OCI-LY1 (cell line): ENCODE data around the gene CDA.

Experiments
- H2AFZ ChIP-seq: fragments of 200-600 bp; sonication (generic), shearing (Covaris generic); 2 replicates; pipeline ENCODE4 v1.6.0; 2014; ENCODE audit warnings: antibody characterized with exemption, mild to moderate bottlenecking, low read length
- H3F3A ChIP-seq: fragments of 200-600 bp; sonication (generic), shearing (Covaris generic); 2 replicates; pipeline ENCODE4 v1.6.0; 2014; ENCODE audit warnings: mild to moderate bottlenecking, antibody characterized with exemption, low read length, moderate library complexity; ENCODE audit not compliant: insufficient read depth
- H3K27ac ChIP-seq: fragments of 200-600 bp; sonication (generic); 2 replicates; pipeline ENCODE4 v1.5.1; 2014; ENCODE audit warnings: low read length, mixed run types, mild to moderate bottlenecking, low read depth; ENCODE audit not compliant: poor library complexity, severe bottlenecking
- H3K27me3 ChIP-seq: fragments of 200-600 bp; sonication (generic); 2 replicates; pipeline ENCODE4 v1.6.0; 2014; ENCODE audit warnings: antibody characterized with exemption, mild to moderate bottlenecking, low read length, moderate library complexity; ENCODE audit not compliant: insufficient read depth
- H3K36me3 ChIP-seq: fragments of 200-600 bp; sonication (generic); 2 replicates; pipeline ENCODE4 v1.6.1; 2014; ENCODE audit warnings: mild to moderate bottlenecking, antibody characterized with exemption, low read length, moderate library complexity, mixed read lengths; ENCODE audit not compliant: insufficient read depth
- H3K4me1 ChIP-seq: fragments of 200-600 bp; sonication (generic); 2 replicates; pipeline ENCODE4 v1.5.1; 2014; ENCODE audit warnings: mild to moderate bottlenecking, low read length, moderate library complexity; ENCODE audit not compliant: insufficient read depth, severe bottlenecking
- H3K4me2 ChIP-seq: fragments of 200-600 bp; sonication (generic), shearing (Covaris generic); 2 replicates; pipeline ENCODE4 v1.6.1; 2014; ENCODE audit warnings: low read length
- H3K4me3 ChIP-seq: fragments of 200-600 bp; sonication (generic); 2 replicates; pipeline ENCODE4 v1.5.1; 2014; ENCODE audit warnings: low read length, low read depth, mild to moderate bottlenecking, mixed read lengths; ENCODE audit not compliant: poor library complexity, severe bottlenecking
- H3K79me2 ChIP-seq: fragments of 200-600 bp; shearing (Covaris generic); 2 replicates; pipeline ENCODE4 v1.6.1; 2016; ENCODE audit warnings: mixed run types, low read length, mixed read lengths; ENCODE audit not compliant: insufficient read depth
- H3K9ac ChIP-seq: fragments of 200-600 bp; sonication (generic), shearing (Covaris generic); 2 replicates; pipeline ENCODE4 v1.6.1; 2014; ENCODE audit warnings: mild to moderate bottlenecking, low read length, mixed read lengths
- H3K9me2 ChIP-seq: fragments of 200-600 bp; sonication (generic), shearing (Covaris generic); 2 replicates; pipeline ENCODE4 v1.6.1; 2014; ENCODE audit warnings: low read depth, mild to moderate bottlenecking, low read length, mixed read lengths
- H3K9me3 ChIP-seq: fragments of 200-600 bp; shearing (Covaris generic); 2 replicates; pipeline ENCODE4 v1.6.1; 2014; ENCODE audit warnings: low read length, mixed read lengths
- H4K20me1 ChIP-seq: fragments of 200-600 bp; sonication (generic), shearing (Covaris generic); 2 replicates; pipeline ENCODE4 v1.6.0; 2016; ENCODE audit warnings: mild to moderate bottlenecking, low read length; ENCODE audit not compliant: insufficient read depth
- EZH2 ChIP-seq: fragments of 200-600 bp; sonication (generic), shearing (Covaris generic); IDR thresholded peaks from 2 replicates; pipeline ENCODE4 v1.8.0; 2017; ENCODE audit warnings: borderline replicate concordance, mixed run types, mild to moderate bottlenecking, antibody characterized with exemption, low read length, moderate library complexity, mixed read lengths
- TF ChIP-seq, protein P1 (sequence below): fragments of 200-600 bp; sonication (generic), shearing (Covaris generic); IDR thresholded peaks from 2 replicates; pipeline ENCODE4 v1.5.1; 2017; ENCODE audit warnings: mild to moderate bottlenecking, antibody characterized with exemption, low read length, moderate library complexity, mixed read lengths

CDA gene

DNA sequence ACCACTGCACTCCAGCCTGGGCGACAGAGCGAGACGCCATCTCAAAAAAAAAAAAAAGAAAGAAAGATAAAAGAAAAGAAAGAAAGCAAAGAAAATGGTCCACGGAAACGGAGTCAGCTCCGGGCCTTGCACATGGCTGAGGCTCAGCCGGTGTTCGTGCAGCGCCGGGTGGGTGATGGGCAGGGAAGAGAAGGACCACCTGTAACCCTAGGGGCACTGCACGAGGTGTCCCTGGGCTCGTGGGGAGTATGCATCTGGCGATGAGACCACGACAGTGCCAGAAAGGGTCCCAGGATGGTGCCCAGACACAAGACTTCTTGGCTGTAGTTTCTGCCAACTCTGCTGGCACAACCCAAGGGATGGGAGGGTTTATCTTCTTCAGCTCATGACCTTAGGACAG is 5.8 kb downstream of the CDA start:
- Histone ChIP-seq H4K20me1 (no peaks in the 10 kb centered on the region), H3K27me3 (no peaks in the 10 kb centered on the region; the same call in 1 of the 2 replicates), H3K4me1 (no peaks in the 10 kb centered on the region), H3K36me3 (no peaks in the 10 kb centered on the region), H2AFZ (no peak overlapping the region), H3K27ac (no peak overlapping the region), H3K4me3 (no peak overlapping the region), H3K9ac (no peak overlapping the region), H3K4me2 (no peak overlapping the region), H3K9me3 (no peaks in the 10 kb centered on the region), H3F3A (no peaks in the 10 kb centered on the region), H3K9me2 (no peaks in the 10 kb centered on the region), H3K79me2 (no peaks in the 10 kb centered on the region)
- no peak for TF ChIP-seq EZH2
- TF ChIP-seq, protein P1, sequence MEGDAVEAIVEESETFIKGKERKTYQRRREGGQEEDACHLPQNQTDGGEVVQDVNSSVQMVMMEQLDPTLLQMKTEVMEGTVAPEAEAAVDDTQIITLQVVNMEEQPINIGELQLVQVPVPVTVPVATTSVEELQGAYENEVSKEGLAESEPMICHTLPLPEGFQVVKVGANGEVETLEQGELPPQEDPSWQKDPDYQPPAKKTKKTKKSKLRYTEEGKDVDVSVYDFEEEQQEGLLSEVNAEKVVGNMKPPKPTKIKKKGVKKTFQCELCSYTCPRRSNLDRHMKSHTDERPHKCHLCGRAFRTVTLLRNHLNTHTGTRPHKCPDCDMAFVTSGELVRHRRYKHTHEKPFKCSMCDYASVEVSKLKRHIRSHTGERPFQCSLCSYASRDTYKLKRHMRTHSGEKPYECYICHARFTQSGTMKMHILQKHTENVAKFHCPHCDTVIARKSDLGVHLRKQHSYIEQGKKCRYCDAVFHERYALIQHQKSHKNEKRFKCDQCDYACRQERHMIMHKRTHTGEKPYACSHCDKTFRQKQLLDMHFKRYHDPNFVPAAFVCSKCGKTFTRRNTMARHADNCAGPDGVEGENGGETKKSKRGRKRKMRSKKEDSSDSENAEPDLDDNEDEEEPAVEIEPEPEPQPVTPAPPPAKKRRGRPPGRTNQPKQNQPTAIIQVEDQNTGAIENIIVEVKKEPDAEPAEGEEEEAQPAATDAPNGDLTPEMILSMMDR, result no peak

DNA sequence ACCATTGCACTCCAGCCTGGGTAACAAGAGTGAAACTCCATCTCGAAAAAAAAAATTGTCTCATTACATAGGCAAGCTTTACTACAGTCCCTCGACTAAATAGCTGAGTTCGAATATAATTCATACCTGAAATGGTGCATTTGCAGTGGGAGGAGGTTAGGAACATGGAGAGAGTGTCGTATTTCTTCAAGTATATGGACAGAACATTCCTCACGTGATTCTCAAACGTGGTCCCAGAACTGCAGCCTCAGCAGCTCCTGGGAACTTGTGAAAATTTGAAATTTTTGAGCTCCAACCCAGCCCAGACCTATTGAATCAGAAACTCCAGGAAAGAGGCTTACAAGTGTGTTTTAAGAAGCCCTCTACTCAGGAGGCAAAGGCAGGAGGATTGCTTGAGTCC is 7.2 kb downstream of the CDA start:
- TF ChIP-seq, protein P1, result no peak
- TF ChIP-seq EZH2, result no peak
- Histone ChIP-seq H3K4me1 (no peaks in the 10 kb centered on the region), H2AFZ (no peak overlapping the region), H3K9ac (no peak overlapping the region), H3K9me2 (no peaks in the 10 kb centered on the region), H3K4me3 (no peak overlapping the region), H3K9me3 (no peaks in the 10 kb centered on the region), H4K20me1 (no peaks in the 10 kb centered on the region), H3K79me2 (no peaks in the 10 kb centered on the region), H3K36me3 (no peaks in the 10 kb centered on the region), H3K4me2 (no peak overlapping the region), H3K27me3 (no peaks in the 10 kb centered on the region; the same call in 1 of the 2 replicates), H3K27ac (no peak overlapping the region), H3F3A (no peaks in the 10 kb centered on the region)

DNA sequence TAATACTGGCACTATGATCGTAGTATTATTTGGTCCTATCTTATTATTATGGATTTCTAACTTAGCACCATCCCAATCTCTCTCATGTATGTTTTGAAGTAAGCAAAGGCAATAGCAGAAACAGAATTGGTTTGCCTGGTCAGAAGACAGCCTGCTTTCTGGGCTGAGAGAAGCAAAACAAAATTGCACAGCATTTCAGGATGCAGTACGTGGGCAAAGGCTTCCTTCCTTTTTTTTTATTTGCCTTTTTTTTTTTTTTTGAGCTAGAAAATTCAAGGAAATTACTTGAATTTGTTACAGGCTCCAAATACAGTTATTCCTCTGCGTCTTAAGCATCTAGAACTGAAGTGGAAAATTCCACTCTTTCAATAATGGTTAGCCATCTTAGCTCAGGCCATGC is 8.8 kb downstream of the CDA start:
- no peaks in the 10 kb centered on the region; the same call in 1 of the 2 replicates for H3K27me3 ChIP-seq
- H3K4me2 ChIP-seq, result no peak overlapping the region
- H3K79me2 ChIP-seq, result no peaks in the 10 kb centered on the region
- no peaks in the 10 kb centered on the region for H3K9me2 ChIP-seq
- H3K4me3 ChIP-seq, result no peak overlapping the region
- H3K27ac ChIP-seq, result no peak overlapping the region
- H3F3A ChIP-seq, result no peaks in the 10 kb centered on the region
- no peak overlapping the region for H2AFZ ChIP-seq
- H3K9ac ChIP-seq, result no peak overlapping the region
- TF ChIP-seq, protein P1, result no peak
- TF ChIP-seq EZH2, result no peak
- H4K20me1 ChIP-seq, result no peaks in the 10 kb centered on the region
- H3K4me1 ChIP-seq, result no peaks in the 10 kb centered on the region
- no peaks in the 10 kb centered on the region for H3K36me3 ChIP-seq
- H3K9me3 ChIP-seq, result no peaks in the 10 kb centered on the region
